Suprapubic skin (tissue), 3 donors: ENCODE results near the gene SLC12A8.

Experiments used
- CTCF ChIP-seq, 2 donors: fragments of 200-600 bp in 1 of 2; fragments of 450-650 bp in 1 of 2; sonication (generic) in 1 of 2; IDR thresholded peaks; one replicate each; pipeline ENCODE4 v1.5.1; 2016 to 2019; ENCODE audit warnings: antibody characterized with exemption in 2 of 2, mild to moderate bottlenecking in 1 of 2, moderate library complexity in 1 of 2
- POLR2A ChIP-seq, 2 donors: fragments of 450-650 bp; IDR thresholded peaks; one replicate each; pipeline ENCODE4 v1.6.1; 2017; ENCODE audit warnings: antibody characterized with exemption in 2 of 2, mild to moderate bottlenecking in 2 of 2, moderate library complexity in 2 of 2

GRCh38 chr3:125136966-125137357 lies 75.6 kb downstream of the SLC12A8 start:
- TF ChIP-seq POLR2A (IDR thresholded peaks at IDR 0.05) (no peak), CTCF (IDR thresholded peaks at IDR 0.05) (no peak)
